Measurements from ENCODE around the gene ANO6.

The ANO6 gene

DNA sequence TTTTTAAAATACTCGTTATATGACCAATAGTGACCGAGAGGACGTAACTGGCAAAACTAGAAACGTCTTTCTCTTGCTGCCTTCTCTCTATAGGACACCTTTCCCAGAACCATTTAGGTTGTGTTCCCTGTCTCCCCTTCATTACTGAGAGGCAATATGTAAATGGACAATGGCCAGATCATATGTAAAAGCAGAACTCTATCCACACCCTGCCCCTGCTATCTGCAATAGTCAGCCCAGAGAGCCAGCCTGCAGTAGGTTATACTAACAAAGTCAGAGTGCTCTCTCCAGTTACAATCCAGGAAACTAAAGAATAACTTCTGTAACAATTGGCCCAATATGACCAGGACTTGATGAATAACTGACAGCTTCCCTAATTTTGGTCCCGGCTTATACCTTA is 216.8 kb downstream of the ANO6 start:
- in situ Hi-C loops (cut with MboI; ENCODE audit: low sequenced_read_pairs, unreplicated experiment) = no loop called here
- no peak for TF ChIP-seq CTCF (IDR thresholded peaks at IDR 0.05; ENCODE audit: borderline replicate concordance, control extremely low read depth, extremely low read depth, insufficient read depth, missing control alignments)
- no peak for DNase-seq (ENCODE audit: low spot score)

DNA sequence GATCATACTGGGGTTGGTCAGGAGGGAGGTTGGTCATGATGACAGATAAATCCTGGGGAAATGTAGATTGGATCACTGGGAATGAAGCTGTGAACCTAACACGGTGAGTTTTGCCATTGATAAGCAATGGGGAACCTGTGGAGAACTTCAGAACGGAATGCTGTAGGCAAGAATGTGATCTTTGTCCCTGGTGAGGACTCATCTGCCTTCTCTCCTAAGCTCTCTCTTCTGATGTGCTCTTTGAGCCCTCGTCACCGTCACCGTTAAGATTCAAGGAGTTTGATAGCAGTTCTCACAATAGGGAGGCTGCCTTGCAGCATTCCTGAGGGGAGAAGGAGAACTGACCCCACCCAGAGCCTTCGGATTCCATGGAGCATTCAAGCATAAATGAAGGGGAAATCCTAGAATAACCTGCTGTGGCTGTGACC is 217.6 kb downstream of the ANO6 start:
- no peak for TF ChIP-seq CTCF (IDR thresholded peaks at IDR 0.05; ENCODE audit: borderline replicate concordance, control extremely low read depth, extremely low read depth, insufficient read depth, missing control alignments)
- in situ Hi-C loops (cut with MboI; ENCODE audit: low sequenced_read_pairs, unreplicated experiment) = no loop called here
- DNase-seq (ENCODE audit: low spot score) = no peak

DNA sequence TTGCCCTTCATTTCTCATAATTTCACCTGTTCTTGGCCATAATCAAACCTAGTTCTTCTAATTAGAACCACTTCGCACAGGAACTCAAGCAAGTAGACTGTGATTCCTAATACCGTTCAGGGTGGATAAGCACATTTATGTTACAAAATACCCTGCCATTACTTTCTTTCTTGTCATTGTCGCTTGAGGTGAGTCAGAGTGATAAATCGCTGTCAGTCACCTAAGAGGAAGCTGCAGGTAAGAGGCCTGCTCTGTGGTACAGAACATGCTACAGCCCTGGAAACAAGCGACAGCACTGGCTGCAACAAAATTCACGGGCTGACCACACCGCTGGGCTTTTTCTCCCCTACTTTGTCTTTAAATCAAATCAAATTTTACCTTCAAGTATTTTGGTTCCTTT is 218.2 kb downstream of the ANO6 start:
- no peak for DNase-seq (ENCODE audit: low spot score)
- TF ChIP-seq CTCF (IDR thresholded peaks at IDR 0.05; ENCODE audit: borderline replicate concordance, control extremely low read depth, extremely low read depth, insufficient read depth, missing control alignments) = no peak
- in situ Hi-C loops (cut with MboI; ENCODE audit: low sequenced_read_pairs, unreplicated experiment) = no loop called here

DNA sequence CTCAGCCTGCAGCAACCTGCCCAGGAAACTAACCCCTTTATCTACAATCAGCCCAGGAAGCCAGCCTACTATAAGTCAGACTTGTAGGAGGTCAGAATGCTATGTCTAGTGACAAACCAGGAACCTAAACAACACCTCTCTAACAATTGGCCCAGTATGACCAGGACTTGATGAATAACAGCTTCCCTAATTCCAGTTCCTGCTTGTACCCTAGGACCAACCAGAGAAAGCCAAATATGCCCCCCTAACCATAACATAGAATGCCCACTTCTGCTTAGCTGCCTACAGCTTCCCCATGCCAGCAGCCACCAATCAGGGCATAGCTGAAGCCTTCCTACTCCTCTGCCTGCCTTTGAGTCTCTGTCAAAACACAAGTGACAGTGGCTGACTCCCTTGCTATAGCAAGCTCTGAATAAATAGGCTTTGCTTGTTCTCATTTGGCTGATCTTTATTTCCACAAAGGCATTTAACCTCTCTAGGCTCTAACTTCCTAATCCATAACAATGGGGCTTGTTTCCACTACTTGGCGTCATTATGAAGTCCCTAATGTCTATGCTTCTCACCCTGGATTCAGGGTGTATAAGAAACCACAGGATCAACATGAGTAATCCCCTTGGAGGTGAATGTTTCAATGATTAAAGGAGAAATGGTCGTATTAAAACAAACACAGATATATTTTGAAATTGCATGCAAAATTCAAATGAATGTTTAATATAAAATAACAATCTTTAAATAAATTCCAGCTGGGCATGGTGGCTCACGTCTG is 220.2 kb downstream of the ANO6 start:
- no peak for TF ChIP-seq CTCF (IDR thresholded peaks at IDR 0.05; ENCODE audit: borderline replicate concordance, control extremely low read depth, extremely low read depth, insufficient read depth, missing control alignments)
- DNase-seq (ENCODE audit: low spot score) = no peak
- in situ Hi-C loops (cut with MboI; ENCODE audit: low sequenced_read_pairs, unreplicated experiment) = no loop called here

- in situ Hi-C loops (cut with MboI; ENCODE audit: low sequenced_read_pairs, unreplicated experiment) = no loop called here
- no peak for DNase-seq (ENCODE audit: low spot score)
Observed at GRCh38 chr12:45439039-45439438, 223.1 kb downstream of the ANO6 start.

DNA sequence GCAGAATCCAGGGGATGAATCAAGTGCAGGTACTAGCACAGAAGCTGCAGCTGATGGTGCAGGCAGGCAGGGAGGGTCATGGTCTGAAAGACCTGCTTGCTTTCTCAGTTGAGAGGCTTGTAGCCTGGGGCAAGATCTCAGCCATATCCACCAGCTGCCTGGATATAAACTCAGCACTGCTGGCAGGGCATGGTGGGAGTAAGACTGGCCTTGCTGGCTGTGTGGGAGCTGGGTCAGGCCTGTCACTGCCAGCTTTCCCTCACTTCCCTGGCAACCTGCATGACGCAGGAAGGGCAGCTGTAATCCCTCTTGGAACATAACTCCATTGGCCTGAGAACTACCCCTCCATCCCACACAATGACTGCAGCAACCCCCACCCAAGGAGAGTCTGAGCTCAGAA is 230.1 kb downstream of the ANO6 start:
- in situ Hi-C loops (cut with MboI; ENCODE audit: low sequenced_read_pairs, unreplicated experiment) = no loop called here
- DNase-seq (ENCODE audit: low spot score) = no peak
- TF ChIP-seq CTCF (IDR thresholded peaks at IDR 0.05; ENCODE audit: borderline replicate concordance, control extremely low read depth, extremely low read depth, insufficient read depth, missing control alignments) = no peak

More at GRCh38 chr12:45439039-45439438, 223.1 kb downstream of the ANO6 start:
- TF ChIP-seq CTCF (IDR thresholded peaks at IDR 0.05; ENCODE audit: borderline replicate concordance, control extremely low read depth, extremely low read depth, insufficient read depth, missing control alignments) = no peak
